GM12892 (cell line): ENCODE measurements around the gene VAMP2.
A peak's percentile ranks its signal among the peaks of the same experiment; 100 is the strongest.

Experiments used
- DNase-seq: peaks from one replicate; pipeline ENCODE4 v3.0.0; 2011; ENCODE audit not compliant: insufficient read length
- FAIRE-seq: peaks from 2 replicates; lab custom pipeline; 2011; peaks lifted over from hg19 to GRCh38; lab: Jason Lieb, UNC
- POLR2A ChIP-seq: IDR thresholded peaks from 2 replicates; pipeline ENCODE4 v1.6.1; 2011; ENCODE audit warnings: low read depth, low read length, control low read depth
- POLR2AphosphoS5 ChIP-seq: IDR thresholded peaks from 2 replicates; pipeline ENCODE4 v1.6.1; 2011; ENCODE audit warnings: low read depth, low read length, control low read depth
- TAF1 ChIP-seq: IDR thresholded peaks from 2 replicates; pipeline ENCODE4 v1.6.1; 2011; ENCODE audit warnings: low read depth, mild to moderate bottlenecking, control low read depth, low read length, borderline replicate concordance

VAMP2 gene

GRCh38 chr17:8189041-8189710 is 26.4 kb upstream of the VAMP2 start:
- DNase-seq (no peak), FAIRE-seq (peak; percentile 48)
- TF ChIP-seq POLR2AphosphoS5 (no peak), TAF1 (no peak), POLR2A (no peak)

- no peak for FAIRE-seq
Measured at GRCh38 chr17:8188263-8188839, 25.6 kb upstream of the VAMP2 start.

GRCh38 chr17:8187517-8188262 is 24.9 kb upstream of the VAMP2 start:
- peak; percentile 9 for FAIRE-seq
- TF ChIP-seq POLR2AphosphoS5 (peak; percentile 40; the same call in 1 of the 2 replicates), TAF1 (no peak), POLR2A (peak; percentile 69)
- no peak for DNase-seq

More at GRCh38 chr17:8188263-8188839, 25.6 kb upstream of the VAMP2 start:
- TF ChIP-seq POLR2A (no peak), TAF1 (no peak), POLR2AphosphoS5 (no peak)
- DNase-seq = no peak

GRCh38 chr17:8186787-8187516 is 24.2 kb upstream of the VAMP2 start:
- FAIRE-seq (peak; percentile 93), DNase-seq (no peak)
- TF ChIP-seq TAF1 = no peak
- TF ChIP-seq POLR2AphosphoS5 = no peak
- TF ChIP-seq POLR2A = no peak

- DNase-seq (no peak), FAIRE-seq (no peak)
- TF ChIP-seq POLR2AphosphoS5 (no peak), TAF1 (0 out of 2 replicates have a peak, but pooled peaks have one; percentile 21)
Measured at GRCh38 chr17:8186446-8186786, 23.7 kb upstream of the VAMP2 start.

- no peak for DNase-seq
- FAIRE-seq = no peak
- peak; percentile 62; the same call in 1 of the 2 replicates for TF ChIP-seq POLR2A
- no peak for TF ChIP-seq TAF1
- TF ChIP-seq POLR2AphosphoS5 = no peak
Measured at GRCh38 chr17:8185582-8186445, 23.1 kb upstream of the VAMP2 start.

- no peak for TF ChIP-seq TAF1
- FAIRE-seq = no peak
- DNase-seq = no peak
Measured at GRCh38 chr17:8176998-8177731, 14.4 kb upstream of the VAMP2 start.

- peak; percentile 41; the same call in 1 of the 2 replicates for TF ChIP-seq POLR2AphosphoS5
- TF ChIP-seq POLR2A = peak; percentile 57; the same call in 1 of the 2 replicates
- no peak for TF ChIP-seq TAF1
- DNase-seq (peak; percentile 89), FAIRE-seq (peak; percentile 87)
Measured at GRCh38 chr17:8176197-8176940, 13.6 kb upstream of the VAMP2 start, which contains the start of gene TMEM107. TMEM107 (minus strand) TSS chr17:8176380; CDS start chr17:8176286, 94 bp downstream.

- DNase-seq = no peak
- no peak for TF ChIP-seq POLR2A
- FAIRE-seq = no peak
Measured at GRCh38 chr17:8175795-8176196, 13.0 kb upstream of the VAMP2 start.
